Activated CD8-positive, alpha-beta memory T cell treated with anti-CD3 and anti-CD28 coated beads, Interleukin-2, amount 50 U/mL, for 24 hours (primary cell): Measurements from ENCODE around the gene COMTD1.

Experiments
- DNase-seq: peaks from one replicate; pipeline ENCODE4 v3.0.0-alpha.2; 2020; ENCODE audit errors: extremely low read depth

The COMTD1 gene

GRCh38 chr10:75235375-75236177 lies at the start of gene COMTD1:
Gene COMTD1, minus strand, starts transcription at chr10:75235957. Its CDS starts 29 bp downstream, at chr10:75235928.
- DNase-seq: peak; percentile 78

GRCh38 chr10:75283671-75284470 lies 48.1 kb upstream of the COMTD1 start:
- DNase-seq: no peak

GRCh38 chr10:75283078-75283670 lies 47.4 kb upstream of the COMTD1 start:
- no peak for DNase-seq

GRCh38 chr10:75281974-75282373 lies 46.2 kb upstream of the COMTD1 start:
- DNase-seq: no peak

- DNase-seq: no peak
Measured at GRCh38 chr10:75280236-75280635, 44.5 kb upstream of the COMTD1 start.

- no peak for DNase-seq
Measured at GRCh38 chr10:75276069-75276872, 40.5 kb upstream of the COMTD1 start.

GRCh38 chr10:75272896-75273295 lies 37.1 kb upstream of the COMTD1 start:
- DNase-seq: no peak

GRCh38 chr10:75272094-75272493 lies 36.3 kb upstream of the COMTD1 start:
- no peak for DNase-seq

GRCh38 chr10:75269605-75270004 lies 33.8 kb upstream of the COMTD1 start:
- no peak for DNase-seq

GRCh38 chr10:75266945-75267344 lies 31.2 kb upstream of the COMTD1 start:
- DNase-seq: no peak

- DNase-seq: no peak
Measured at GRCh38 chr10:75265856-75266255, 30.1 kb upstream of the COMTD1 start.

GRCh38 chr10:75263806-75264205 lies 28.0 kb upstream of the COMTD1 start:
- no peak for DNase-seq

- no peak for DNase-seq
Measured at GRCh38 chr10:75261813-75262705, 26.3 kb upstream of the COMTD1 start.

- no peak for DNase-seq
Measured at GRCh38 chr10:75260990-75261389, 25.2 kb upstream of the COMTD1 start.

- DNase-seq: no peak
Measured at GRCh38 chr10:75254739-75255138, 19.0 kb upstream of the COMTD1 start.

GRCh38 chr10:75253281-75254220 lies 17.8 kb upstream of the COMTD1 start:
- DNase-seq: no peak

- DNase-seq: no peak
Measured at GRCh38 chr10:75250934-75251333, 15.2 kb upstream of the COMTD1 start.

- no peak for DNase-seq
Measured at GRCh38 chr10:75247797-75248196, 12.0 kb upstream of the COMTD1 start.

- DNase-seq: no peak
Measured at GRCh38 chr10:75246506-75246905, 10.7 kb upstream of the COMTD1 start.
